ENCODE data around the gene PRAMEF18. TPM values are rescaled to one million over a fixed set of nuclear protein-coding genes. Genes with fewer than 3 reads are reported as not detected.
"Not testable (repeated sequence)": the region's sequence is repeated elsewhere in the genome, so short reads cannot be mapped to it uniquely, and the experiment has no call there.

PRAMEF18 gene
- not detected in 2 replicates for total RNA-seq (2014; rRNA removed; shearing (Covaris generic))
- total RNA-seq (2022), result not detected in 2 replicates
- not detected for Bru-seq, nascent RNA
- not detected for BruChase-seq, experiment 1, labeled RNA remaining after a 6-hour chase
- not detected for BruChase-seq, experiment 2, labeled RNA remaining after a 2-hour chase
- long read RNA-seq, result 0 reads

GRCh38 chr1:13225675-13226204, at the start of gene PRAMEF18:
PRAMEF18 (minus strand) TSS chr1:13226154; CDS start chr1:13226106, 48 bp downstream.
- H3K36me3 ChIP-seq (ENCODE audit: insufficient read depth, low read length); H3K4me2 ChIP-seq (ENCODE audit: low read length); H3K9me3 ChIP-seq (ENCODE audit: low read length); H3K4me3 ChIP-seq (ENCODE audit: low read depth, low read length, poor library complexity, severe bottlenecking); H3K27ac ChIP-seq (ENCODE audit: low read depth, low read length, poor library complexity, severe bottlenecking); BruUV-seq (replicated peaks); H4K20me1 ChIP-seq (ENCODE audit: insufficient read depth, low read length); intact Hi-C loops (cut with micrococcal nuclease; ENCODE audit: unreplicated experiment); H2AFZ ChIP-seq (ENCODE audit: low read length); CTCF ChIA-PET (ENCODE audit: unreplicated experiment); POLR2A ChIA-PET; H3K79me2 ChIP-seq (ENCODE audit: insufficient read depth, low read depth, low read length); H3K4me1 ChIP-seq (ENCODE audit: insufficient read depth, low read length, poor library complexity, severe bottlenecking); DNase-seq (ENCODE audit: low spot score); H3K9me2 ChIP-seq (ENCODE audit: insufficient read depth, low read length): not testable (repeated sequence)

- H3K9me3 ChIP-seq (ENCODE audit: low read length); intact Hi-C loops (cut with micrococcal nuclease; ENCODE audit: unreplicated experiment); POLR2A ChIA-PET; H3K9me2 ChIP-seq (ENCODE audit: insufficient read depth, low read length); H3K79me2 ChIP-seq (ENCODE audit: insufficient read depth, low read depth, low read length); H2AFZ ChIP-seq (ENCODE audit: low read length); CTCF ChIA-PET (ENCODE audit: unreplicated experiment); DNase-seq (ENCODE audit: low spot score); BruUV-seq (replicated peaks); H3K4me1 ChIP-seq (ENCODE audit: insufficient read depth, low read length, poor library complexity, severe bottlenecking); H4K20me1 ChIP-seq (ENCODE audit: insufficient read depth, low read length); H3K27ac ChIP-seq (ENCODE audit: low read depth, low read length, poor library complexity, severe bottlenecking); H3K4me2 ChIP-seq (ENCODE audit: low read length); H3K36me3 ChIP-seq (ENCODE audit: insufficient read depth, low read length); H3K4me3 ChIP-seq (ENCODE audit: low read depth, low read length, poor library complexity, severe bottlenecking): not testable (repeated sequence)
These were observed 39.2 kb upstream of the PRAMEF18 start for GRCh38 chr1:13265124-13265523.

DNA sequence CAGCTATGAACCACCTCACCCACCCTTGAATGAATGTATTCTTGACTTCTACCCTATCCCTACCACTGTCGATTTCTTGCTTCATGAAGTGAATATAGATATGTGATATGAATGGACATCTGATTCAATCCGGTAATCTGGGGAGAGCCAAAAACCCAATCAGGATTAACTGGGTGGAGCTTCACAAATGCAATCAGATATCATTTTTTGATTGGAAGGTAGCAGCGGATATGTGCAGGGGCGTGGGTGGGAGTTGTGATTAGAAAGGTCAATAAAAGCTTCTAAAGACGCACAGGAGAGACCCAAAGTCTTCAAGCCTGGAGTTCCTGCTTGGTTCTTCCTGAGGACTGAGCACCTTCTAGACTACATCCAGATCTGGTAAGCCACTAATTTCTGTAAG, 27.9 kb upstream of the PRAMEF18 start, which contains the start of gene PRAMEF5:
TSS of gene PRAMEF5 (plus strand) at position 301 of the 400 bp plus-strand sequence. CDS start 5,071 bp downstream, outside the sequence.
- H3K4me1 ChIP-seq (ENCODE audit: insufficient read depth, low read length, poor library complexity, severe bottlenecking); H3K27ac ChIP-seq (ENCODE audit: low read depth, low read length, poor library complexity, severe bottlenecking); H4K20me1 ChIP-seq (ENCODE audit: insufficient read depth, low read length); intact Hi-C loops (cut with micrococcal nuclease; ENCODE audit: unreplicated experiment); CTCF ChIA-PET (ENCODE audit: unreplicated experiment); H3K79me2 ChIP-seq (ENCODE audit: insufficient read depth, low read depth, low read length); BruUV-seq (replicated peaks); H3K9me2 ChIP-seq (ENCODE audit: insufficient read depth, low read length); H3K9me3 ChIP-seq (ENCODE audit: low read length); H2AFZ ChIP-seq (ENCODE audit: low read length); H3K4me2 ChIP-seq (ENCODE audit: low read length); H3K4me3 ChIP-seq (ENCODE audit: low read depth, low read length, poor library complexity, severe bottlenecking); DNase-seq (ENCODE audit: low spot score); H3K36me3 ChIP-seq (ENCODE audit: insufficient read depth, low read length); POLR2A ChIA-PET: not testable (repeated sequence)

DNA sequence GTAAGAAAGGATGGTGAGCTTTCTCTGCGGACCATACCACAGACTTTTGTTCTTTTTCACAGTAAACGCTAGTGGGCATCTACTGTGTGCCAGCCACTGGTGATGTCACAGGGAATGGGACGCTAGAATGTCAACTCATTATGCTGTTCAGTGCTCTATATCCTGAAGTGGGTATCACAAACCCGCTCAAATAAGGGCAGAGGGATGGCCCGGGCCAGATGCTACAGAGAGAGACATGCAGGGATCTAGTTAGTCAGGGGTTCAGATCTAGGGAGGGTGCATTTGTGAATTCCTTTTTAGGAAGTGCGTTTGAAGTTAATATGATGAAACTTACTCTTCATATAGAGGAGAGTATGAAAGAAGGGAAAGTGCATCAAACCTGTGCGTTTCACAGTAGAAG, 21.2 kb upstream of the PRAMEF18 start:
- H3K4me1 ChIP-seq (ENCODE audit: insufficient read depth, low read length, poor library complexity, severe bottlenecking); CTCF ChIA-PET (ENCODE audit: unreplicated experiment); H3K9me2 ChIP-seq (ENCODE audit: insufficient read depth, low read length); DNase-seq (ENCODE audit: low spot score); H3K79me2 ChIP-seq (ENCODE audit: insufficient read depth, low read depth, low read length); H3K9me3 ChIP-seq (ENCODE audit: low read length); H3K36me3 ChIP-seq (ENCODE audit: insufficient read depth, low read length); POLR2A ChIA-PET; H3K27ac ChIP-seq (ENCODE audit: low read depth, low read length, poor library complexity, severe bottlenecking); H2AFZ ChIP-seq (ENCODE audit: low read length); BruUV-seq (replicated peaks); intact Hi-C loops (cut with micrococcal nuclease; ENCODE audit: unreplicated experiment); H3K4me3 ChIP-seq (ENCODE audit: low read depth, low read length, poor library complexity, severe bottlenecking); H3K4me2 ChIP-seq (ENCODE audit: low read length); H4K20me1 ChIP-seq (ENCODE audit: insufficient read depth, low read length): not testable (repeated sequence)

DNA sequence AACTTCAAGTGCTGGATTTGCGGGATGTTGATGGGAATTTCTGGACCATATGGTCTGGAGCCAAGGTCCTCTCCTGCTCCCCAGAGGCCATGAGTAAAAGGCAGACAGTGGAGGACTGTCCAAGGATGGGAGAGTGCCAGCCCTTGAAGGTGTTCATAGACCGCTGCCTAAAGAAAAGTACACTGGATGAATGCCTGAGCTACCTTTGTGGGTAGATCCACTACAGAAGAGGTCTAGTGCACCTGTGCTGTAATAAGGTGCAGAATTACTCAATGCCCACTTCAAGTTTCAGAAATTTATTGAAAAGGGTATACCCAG, 20.6 kb upstream of the PRAMEF18 start:
- CTCF ChIA-PET (ENCODE audit: unreplicated experiment); BruUV-seq (replicated peaks): not testable (repeated sequence)

DNA sequence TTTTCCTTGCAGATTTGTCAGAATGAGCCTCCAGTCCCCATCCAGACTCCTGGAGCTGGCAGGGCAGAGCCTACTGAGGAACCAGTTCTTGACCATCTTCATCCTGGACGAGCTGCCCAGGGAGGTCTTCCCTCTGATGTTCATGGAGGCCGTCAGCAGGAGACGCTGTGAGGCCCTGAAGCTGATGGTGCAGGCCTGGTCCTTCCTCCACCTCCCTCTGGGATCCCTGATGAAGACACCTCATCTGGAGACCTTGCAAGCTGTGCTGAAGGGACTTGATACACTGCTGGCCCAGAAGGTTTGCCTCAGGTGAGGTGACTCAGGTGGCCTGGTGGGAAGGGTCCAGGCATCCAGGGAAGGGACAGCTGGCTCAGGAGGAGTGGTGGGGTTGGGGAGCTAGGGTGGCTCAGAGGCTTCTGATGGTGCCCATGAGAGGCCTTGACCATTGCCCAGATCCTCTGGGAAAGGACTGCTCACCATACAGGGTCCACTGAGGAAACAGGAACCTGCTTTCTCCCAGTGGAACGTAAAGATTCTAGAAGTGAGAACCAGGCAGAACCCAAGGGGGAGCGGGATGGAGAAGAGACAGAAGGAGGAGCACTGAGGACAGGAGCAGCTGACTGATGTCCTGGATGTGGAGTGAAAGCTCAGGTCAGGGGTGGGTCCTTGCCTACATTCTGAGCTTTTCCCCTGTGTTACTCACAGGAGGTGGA, 20.0 kb upstream of the PRAMEF18 start:
- DNase-seq (ENCODE audit: low spot score); H3K79me2 ChIP-seq (ENCODE audit: insufficient read depth, low read depth, low read length); H3K4me2 ChIP-seq (ENCODE audit: low read length); H3K9me2 ChIP-seq (ENCODE audit: insufficient read depth, low read length); H4K20me1 ChIP-seq (ENCODE audit: insufficient read depth, low read length); H3K27ac ChIP-seq (ENCODE audit: low read depth, low read length, poor library complexity, severe bottlenecking); BruUV-seq (replicated peaks); H3K36me3 ChIP-seq (ENCODE audit: insufficient read depth, low read length); POLR2A ChIA-PET; H2AFZ ChIP-seq (ENCODE audit: low read length); H3K9me3 ChIP-seq (ENCODE audit: low read length); intact Hi-C loops (cut with micrococcal nuclease; ENCODE audit: unreplicated experiment); H3K4me3 ChIP-seq (ENCODE audit: low read depth, low read length, poor library complexity, severe bottlenecking); CTCF ChIA-PET (ENCODE audit: unreplicated experiment); H3K4me1 ChIP-seq (ENCODE audit: insufficient read depth, low read length, poor library complexity, severe bottlenecking): not testable (repeated sequence)

More for the DNA sequence above, 20.6 kb upstream of the PRAMEF18 start:
- H3K79me2 ChIP-seq (ENCODE audit: insufficient read depth, low read depth, low read length); H3K4me2 ChIP-seq (ENCODE audit: low read length); POLR2A ChIA-PET; H3K36me3 ChIP-seq (ENCODE audit: insufficient read depth, low read length); DNase-seq (ENCODE audit: low spot score); H2AFZ ChIP-seq (ENCODE audit: low read length); H3K27ac ChIP-seq (ENCODE audit: low read depth, low read length, poor library complexity, severe bottlenecking); H3K4me3 ChIP-seq (ENCODE audit: low read depth, low read length, poor library complexity, severe bottlenecking); intact Hi-C loops (cut with micrococcal nuclease; ENCODE audit: unreplicated experiment); H4K20me1 ChIP-seq (ENCODE audit: insufficient read depth, low read length); H3K4me1 ChIP-seq (ENCODE audit: insufficient read depth, low read length, poor library complexity, severe bottlenecking); H3K9me3 ChIP-seq (ENCODE audit: low read length); H3K9me2 ChIP-seq (ENCODE audit: insufficient read depth, low read length): not testable (repeated sequence)

Measured in OCI-LY7 (cell line).